ENCODE measurements around the gene MAST4.

The MAST4 gene

GRCh38 chr5:66945389-66946349 lies 349.5 kb downstream of the MAST4 start (continued):
- TF ChIP-seq ZNF692 (tag by site-specific recombination; IDR thresholded peaks at IDR 0.05) = no peak
- TF ChIP-seq ZNF138 (tag by site-specific recombination; IDR thresholded peaks at IDR 0.05; ENCODE audit: borderline replicate concordance) = no peak
- TF ChIP-seq, protein P1, sequence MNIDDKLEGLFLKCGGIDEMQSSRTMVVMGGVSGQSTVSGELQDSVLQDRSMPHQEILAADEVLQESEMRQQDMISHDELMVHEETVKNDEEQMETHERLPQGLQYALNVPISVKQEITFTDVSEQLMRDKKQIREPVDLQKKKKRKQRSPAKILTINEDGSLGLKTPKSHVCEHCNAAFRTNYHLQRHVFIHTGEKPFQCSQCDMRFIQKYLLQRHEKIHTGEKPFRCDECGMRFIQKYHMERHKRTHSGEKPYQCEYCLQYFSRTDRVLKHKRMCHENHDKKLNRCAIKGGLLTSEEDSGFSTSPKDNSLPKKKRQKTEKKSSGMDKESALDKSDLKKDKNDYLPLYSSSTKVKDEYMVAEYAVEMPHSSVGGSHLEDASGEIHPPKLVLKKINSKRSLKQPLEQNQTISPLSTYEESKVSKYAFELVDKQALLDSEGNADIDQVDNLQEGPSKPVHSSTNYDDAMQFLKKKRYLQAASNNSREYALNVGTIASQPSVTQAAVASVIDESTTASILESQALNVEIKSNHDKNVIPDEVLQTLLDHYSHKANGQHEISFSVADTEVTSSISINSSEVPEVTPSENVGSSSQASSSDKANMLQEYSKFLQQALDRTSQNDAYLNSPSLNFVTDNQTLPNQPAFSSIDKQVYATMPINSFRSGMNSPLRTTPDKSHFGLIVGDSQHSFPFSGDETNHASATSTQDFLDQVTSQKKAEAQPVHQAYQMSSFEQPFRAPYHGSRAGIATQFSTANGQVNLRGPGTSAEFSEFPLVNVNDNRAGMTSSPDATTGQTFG (tag by site-specific recombination; IDR thresholded peaks at IDR 0.05; ENCODE audit: borderline replicate concordance) = no peak
- 0 out of 2 replicates have a peak, but pooled peaks have one; percentile 31 for TF ChIP-seq GLIS2 (tag by site-specific recombination; IDR thresholded peaks at IDR 0.05)
- no peak for TF ChIP-seq AEBP2 (tag by site-specific recombination; IDR thresholded peaks at IDR 0.05; ENCODE audit: borderline replicate concordance)
- TF ChIP-seq MYNN (tag by site-specific recombination; IDR thresholded peaks at IDR 0.05; ENCODE audit: borderline replicate concordance) = no peak
- no peak for TF ChIP-seq ZNF623 (tag by site-specific recombination; IDR thresholded peaks at IDR 0.05)
- TF ChIP-seq ZNF16 (tag by site-specific recombination; IDR thresholded peaks at IDR 0.05; ENCODE audit: low read depth) = no peak
- TF ChIP-seq ZNF473 (tag by site-specific recombination; IDR thresholded peaks at IDR 0.05) = no peak
- no peak for TF ChIP-seq GLI4 (tag by site-specific recombination; IDR thresholded peaks at IDR 0.05)
- TF ChIP-seq RBAK (tag by site-specific recombination; IDR thresholded peaks at IDR 0.05) = no peak
- TF ChIP-seq ZNF449 (tag by site-specific recombination; IDR thresholded peaks at IDR 0.05) = no peak
- no peak for TF ChIP-seq REST (tag by site-specific recombination; IDR thresholded peaks at IDR 0.05)
- TF ChIP-seq ZNF10 (tag by site-specific recombination; IDR thresholded peaks at IDR 0.05) = peak; percentile 81
- TF ChIP-seq ZSCAN5A (tag by site-specific recombination; IDR thresholded peaks at IDR 0.05) = no peak
- no peak for TF ChIP-seq ZNF48 (tag by site-specific recombination; IDR thresholded peaks at IDR 0.05)
- no peak for TF ChIP-seq ZNF132 (tag by site-specific recombination; IDR thresholded peaks at IDR 0.05; ENCODE audit: borderline replicate concordance)
- peak; percentile 54; the same call in 1 of the 2 replicates for TF ChIP-seq ZNF843 (tag by site-specific recombination; IDR thresholded peaks at IDR 0.05)
- TF ChIP-seq, protein P2, sequence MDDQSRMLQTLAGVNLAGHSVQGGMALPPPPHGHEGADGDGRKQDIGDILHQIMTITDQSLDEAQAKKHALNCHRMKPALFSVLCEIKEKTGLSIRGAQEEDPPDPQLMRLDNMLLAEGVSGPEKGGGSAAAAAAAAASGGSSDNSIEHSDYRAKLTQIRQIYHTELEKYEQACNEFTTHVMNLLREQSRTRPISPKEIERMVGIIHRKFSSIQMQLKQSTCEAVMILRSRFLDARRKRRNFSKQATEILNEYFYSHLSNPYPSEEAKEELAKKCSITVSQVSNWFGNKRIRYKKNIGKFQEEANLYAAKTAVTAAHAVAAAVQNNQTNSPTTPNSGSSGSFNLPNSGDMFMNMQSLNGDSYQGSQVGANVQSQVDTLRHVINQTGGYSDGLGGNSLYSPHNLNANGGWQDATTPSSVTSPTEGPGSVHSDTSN (CRISPR knock-in tag; IDR thresholded peaks at IDR 0.05) = no peak
- TF ChIP-seq SALL2 (tag by site-specific recombination; IDR thresholded peaks at IDR 0.05; ENCODE audit: borderline replicate concordance) = no peak
- TF ChIP-seq ZNF768 (tag by site-specific recombination; IDR thresholded peaks at IDR 0.05) = no peak
- TF ChIP-seq ZNF624 (tag by site-specific recombination; IDR thresholded peaks at IDR 0.05) = no peak
- TF ChIP-seq, protein P3, sequence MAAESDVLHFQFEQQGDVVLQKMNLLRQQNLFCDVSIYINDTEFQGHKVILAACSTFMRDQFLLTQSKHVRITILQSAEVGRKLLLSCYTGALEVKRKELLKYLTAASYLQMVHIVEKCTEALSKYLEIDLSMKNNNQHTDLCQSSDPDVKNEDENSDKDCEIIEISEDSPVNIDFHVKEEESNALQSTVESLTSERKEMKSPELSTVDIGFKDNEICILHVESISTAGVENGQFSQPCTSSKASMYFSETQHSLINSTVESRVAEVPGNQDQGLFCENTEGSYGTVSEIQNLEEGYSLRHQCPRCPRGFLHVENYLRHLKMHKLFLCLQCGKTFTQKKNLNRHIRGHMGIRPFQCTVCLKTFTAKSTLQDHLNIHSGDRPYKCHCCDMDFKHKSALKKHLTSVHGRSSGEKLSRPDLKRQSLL (tag by site-specific recombination; IDR thresholded peaks at IDR 0.05) = peak; percentile 25; the same call in 1 of the 2 replicates
